Cardiac fibroblast (primary cell): Measurements from ENCODE around the gene SLC27A1.

Experiments used
- DNase-seq, 2 donors: peaks; one replicate each; pipeline versions ENCODE4 v3.0.0 to v3.0.0-alpha.2; 2010; ENCODE audit warnings: low read depth in 2 of 2
- H3K4me3 ChIP-seq, 2 donors: replicated peaks in 1 of 2; 1 replicate in 1 of 2; 2 replicates in 1 of 2; pipeline ENCODE4 v1.5.1; 2011; ENCODE audit warnings: low read depth in 2 of 2, low read length in 2 of 2, mild to moderate bottlenecking in 2 of 2, moderate library complexity in 1 of 2
- CTCF ChIP-seq: IDR thresholded peaks from one replicate; pipeline ENCODE4 v1.5.1; 2011; ENCODE audit warnings: low read depth, mild to moderate bottlenecking, low read length, inconsistent platforms

Gene SLC27A1

GRCh38 chr19:17481986-17482385, 11.7 kb downstream of the SLC27A1 start:
- no peak for DNase-seq
- no peak overlapping the region for H3K4me3 ChIP-seq
- no peak for TF ChIP-seq CTCF

GRCh38 chr19:17482877-17483604, 12.7 kb downstream of the SLC27A1 start:
- DNase-seq = no peak
- no peak for TF ChIP-seq CTCF
- no peak overlapping the region for H3K4me3 ChIP-seq

- no peak for DNase-seq
- H3K4me3 ChIP-seq = no peak overlapping the region
- TF ChIP-seq CTCF = no peak
These were observed 13.3 kb downstream of the SLC27A1 start for GRCh38 chr19:17483605-17484002.

- DNase-seq = no peak
- H3K4me3 ChIP-seq = no peak overlapping the region
- no peak for TF ChIP-seq CTCF
These were observed 14.3 kb downstream of the SLC27A1 start for GRCh38 chr19:17484520-17485185.

- no peak for TF ChIP-seq CTCF
- DNase-seq = no peak
- no peak overlapping the region for H3K4me3 ChIP-seq
These were observed 16.4 kb downstream of the SLC27A1 start for GRCh38 chr19:17486545-17487240.

GRCh38 chr19:17487284-17488121, 17.2 kb downstream of the SLC27A1 start:
- TF ChIP-seq CTCF = no peak
- no peak for DNase-seq
- H3K4me3 ChIP-seq = no peak overlapping the region
